HG03097 (cell line): ENCODE data around the gene IFNK.
A peak's percentile ranks its signal among the peaks of the same experiment; 100 is the strongest.

Experiments
- ATAC-seq: cut with Tn5 transposase; IDR thresholded peaks from one replicate; pipeline ENCODE4 v1.9.1; 2021; ENCODE audit not compliant: unreplicated experiment, low FRiP score

The IFNK gene

DNA sequence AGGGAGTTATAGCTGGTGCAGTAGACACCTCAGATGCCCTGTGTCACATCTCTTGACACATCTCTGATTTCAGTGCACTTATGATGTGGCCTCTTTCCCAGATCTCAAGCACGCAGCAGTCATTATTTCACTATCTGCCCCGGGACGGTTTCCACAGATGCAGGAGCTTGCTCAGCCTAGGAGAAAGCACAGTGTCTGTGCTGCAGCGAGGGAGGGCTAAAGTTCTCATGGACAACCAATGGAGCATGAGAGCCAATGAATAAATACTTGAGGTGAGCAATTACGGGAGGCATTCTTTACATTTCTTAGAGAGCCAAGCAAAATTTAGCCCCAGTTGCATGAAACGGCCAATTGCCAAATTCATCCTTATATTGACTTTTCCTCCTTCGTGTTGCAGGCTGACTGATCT lies 12.9 kb downstream of the IFNK start:
- no peak for ATAC-seq

GRCh38 chr9:27537756-27538155 lies 13.7 kb downstream of the IFNK start:
- no peak for ATAC-seq

GRCh38 chr9:27538647-27539046 lies 14.6 kb downstream of the IFNK start:
- ATAC-seq = peak; percentile 61

- no peak for ATAC-seq
These were observed 15.7 kb downstream of the IFNK start for GRCh38 chr9:27539479-27540441.

DNA sequence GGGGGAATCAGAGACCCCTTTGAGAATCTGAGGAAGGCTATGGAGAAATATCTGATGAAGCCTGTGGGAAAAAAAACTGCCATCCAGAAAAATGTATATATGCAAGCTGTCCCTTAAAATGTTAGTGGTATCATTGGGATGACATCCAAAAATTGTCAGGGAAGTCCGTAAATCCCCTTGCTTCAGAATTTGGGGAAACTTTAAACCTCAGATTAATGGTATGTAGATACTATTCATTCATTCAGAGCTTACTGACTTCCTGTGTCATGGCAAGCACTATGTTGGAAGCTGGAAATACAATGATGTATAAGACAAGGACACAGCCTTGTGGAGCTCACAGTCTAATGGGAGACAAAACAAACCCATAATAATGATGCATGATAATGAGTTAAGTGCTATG lies 16.4 kb downstream of the IFNK start:
- ATAC-seq = no peak

- no peak for ATAC-seq
These were observed 17.6 kb downstream of the IFNK start for GRCh38 chr9:27541740-27542139.

DNA sequence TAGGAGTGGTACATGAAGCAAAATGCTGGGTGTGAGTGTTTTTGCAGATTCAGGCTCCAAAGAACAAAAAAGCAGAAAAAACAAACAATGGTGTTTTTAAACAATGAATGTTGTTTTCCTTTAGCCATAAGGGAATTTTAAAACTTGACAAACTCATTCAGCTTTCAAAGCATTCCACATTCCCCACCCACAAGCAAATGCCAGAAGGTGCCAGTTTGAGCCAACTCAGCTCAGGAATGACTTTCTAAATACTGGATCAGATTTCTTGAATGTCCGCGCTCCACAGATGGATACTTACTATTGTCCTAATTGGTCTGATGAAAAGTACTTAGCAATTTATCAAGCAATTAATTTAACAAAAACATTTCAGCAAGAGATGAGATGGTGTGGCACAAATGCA lies 18.4 kb downstream of the IFNK start:
- no peak for ATAC-seq

- ATAC-seq = no peak
These were observed 21.4 kb downstream of the IFNK start for GRCh38 chr9:27545471-27545870.

DNA sequence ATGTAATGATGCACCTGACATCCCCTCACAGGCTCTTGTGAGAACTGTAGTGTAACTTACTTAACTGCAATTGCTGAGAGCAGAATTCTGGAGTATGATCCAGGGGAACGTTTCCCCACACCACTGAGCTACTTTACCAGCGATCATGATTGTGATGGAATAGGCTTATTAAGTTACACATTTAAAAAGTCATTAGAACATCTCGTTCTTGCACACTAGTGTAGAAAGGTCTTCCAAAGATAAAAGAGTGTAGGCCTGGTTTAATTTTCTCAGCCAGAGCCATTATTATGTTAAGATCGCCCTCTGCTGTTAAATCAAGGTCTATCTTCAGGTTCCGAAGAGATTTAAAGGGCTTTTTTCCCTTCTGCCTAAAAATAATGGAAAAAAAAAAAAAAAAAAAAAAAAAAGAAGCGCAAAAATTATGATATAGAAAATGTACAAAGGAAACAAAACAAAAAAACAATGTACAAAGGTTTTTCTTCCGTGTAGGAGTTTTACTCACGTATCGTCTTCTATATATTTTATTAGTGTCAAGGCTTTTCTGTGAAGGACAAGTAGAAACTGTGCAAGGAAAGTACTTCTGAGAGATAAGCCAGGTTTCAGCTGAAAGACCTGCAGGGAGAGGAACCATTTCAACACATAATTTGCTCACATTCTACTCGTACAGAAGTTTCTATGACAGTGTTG lies 24.1 kb downstream of the IFNK start:
- ATAC-seq = no peak

DNA sequence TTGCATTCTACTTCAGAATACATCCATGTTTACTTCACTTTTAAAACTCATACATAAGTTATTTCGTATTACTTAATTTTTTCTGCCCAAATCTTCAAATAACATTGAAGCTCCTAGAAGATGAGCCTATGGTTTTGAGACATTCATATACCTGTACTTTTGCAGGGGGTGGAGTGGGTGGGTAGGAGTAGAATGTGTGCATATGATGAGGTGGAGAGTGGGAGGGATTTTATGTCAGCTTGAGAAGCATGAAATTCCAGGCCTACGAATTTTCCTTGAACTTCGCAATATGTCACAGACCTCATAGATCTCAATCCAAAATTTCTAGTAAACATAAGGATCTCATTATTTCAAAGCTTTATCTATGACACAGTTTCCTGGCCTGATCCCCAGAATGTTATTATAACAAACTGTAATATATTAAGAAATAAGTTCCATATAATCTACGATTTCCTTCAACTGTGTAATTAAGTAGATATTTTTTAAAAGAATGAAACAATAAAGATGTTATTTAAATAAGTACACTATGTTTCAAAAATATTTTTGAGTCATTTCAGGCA lies 25.2 kb downstream of the IFNK start:
- no peak for ATAC-seq

DNA sequence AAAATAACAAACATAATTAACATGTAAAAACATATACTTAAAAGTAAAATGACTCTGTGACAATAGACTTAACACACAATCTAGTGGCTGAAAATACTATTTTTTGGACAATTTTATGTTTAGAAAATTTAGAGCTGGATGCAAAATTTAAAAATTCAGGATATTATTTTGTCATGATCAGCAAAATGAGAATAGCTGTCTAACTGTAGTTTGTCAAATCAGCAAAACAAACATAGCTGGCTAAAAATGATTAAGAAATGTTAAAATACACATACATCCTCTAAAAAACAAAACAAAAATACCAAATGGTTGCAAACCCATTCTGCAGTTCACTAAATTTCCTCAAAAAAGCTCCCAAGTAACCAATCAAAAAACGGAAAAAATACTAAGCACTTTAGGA lies 30.6 kb downstream of the IFNK start:
- no peak for ATAC-seq

GRCh38 chr9:27556470-27556869 lies 32.4 kb downstream of the IFNK start:
- no peak for ATAC-seq

GRCh38 chr9:27558307-27558706 lies 34.2 kb downstream of the IFNK start:
- no peak for ATAC-seq

DNA sequence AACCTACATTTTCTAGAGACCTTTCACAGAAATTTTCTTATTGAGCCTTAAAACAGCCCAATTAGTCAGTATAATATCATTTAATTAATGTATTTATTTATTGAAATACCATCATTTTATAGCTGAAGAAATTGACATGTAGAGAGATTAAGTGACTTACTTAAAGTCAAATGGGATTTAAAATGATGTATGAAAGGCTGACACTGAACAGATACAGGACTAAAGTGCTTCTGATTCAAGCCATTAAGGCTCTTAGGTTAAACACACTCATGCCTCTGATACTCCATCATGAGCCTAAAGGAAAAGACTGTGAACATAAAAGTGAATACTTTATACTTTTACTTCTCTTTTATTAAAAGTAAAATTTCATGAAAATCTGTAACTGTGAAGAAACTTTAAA lies 36.4 kb downstream of the IFNK start:
- ATAC-seq = no peak

GRCh38 chr9:27561685-27562084 lies 37.6 kb downstream of the IFNK start:
- ATAC-seq = no peak

DNA sequence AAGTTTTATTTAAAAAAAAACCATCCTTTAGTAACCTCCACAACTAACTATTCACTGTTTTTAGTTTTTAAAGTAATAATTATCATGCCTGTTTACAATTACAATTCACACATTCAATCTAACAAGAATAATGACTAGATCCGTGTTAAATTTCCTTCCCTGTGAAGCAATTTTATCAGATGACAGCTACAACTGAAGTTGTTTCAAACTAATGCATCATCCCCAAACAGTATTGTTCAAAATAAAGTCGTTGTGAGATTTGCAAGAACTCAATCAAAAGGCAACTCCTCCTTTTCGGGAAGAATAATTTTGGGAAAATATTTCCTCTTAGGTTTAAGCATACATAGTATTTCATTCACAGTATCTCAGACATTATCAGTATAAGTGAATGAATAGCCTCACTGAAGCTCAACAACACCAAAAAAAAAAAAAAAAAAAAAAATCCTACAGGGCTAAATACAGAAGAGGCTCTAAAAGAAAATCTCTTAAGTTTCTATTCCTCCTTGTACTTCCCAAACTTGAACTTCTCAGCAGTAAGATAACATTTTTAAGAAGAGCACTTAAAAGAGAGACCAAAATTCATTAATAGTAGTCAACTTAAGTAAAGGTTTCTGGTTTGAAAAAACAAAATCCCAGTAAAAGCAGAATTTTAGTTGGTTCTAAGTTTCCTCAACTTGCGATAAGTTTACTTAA lies 39.8 kb downstream of the IFNK start:
- no peak for ATAC-seq

GRCh38 chr9:27564670-27565069 lies 40.6 kb downstream of the IFNK start:
- no peak for ATAC-seq

GRCh38 chr9:27565696-27566095 lies 41.6 kb downstream of the IFNK start:
- ATAC-seq = no peak

DNA sequence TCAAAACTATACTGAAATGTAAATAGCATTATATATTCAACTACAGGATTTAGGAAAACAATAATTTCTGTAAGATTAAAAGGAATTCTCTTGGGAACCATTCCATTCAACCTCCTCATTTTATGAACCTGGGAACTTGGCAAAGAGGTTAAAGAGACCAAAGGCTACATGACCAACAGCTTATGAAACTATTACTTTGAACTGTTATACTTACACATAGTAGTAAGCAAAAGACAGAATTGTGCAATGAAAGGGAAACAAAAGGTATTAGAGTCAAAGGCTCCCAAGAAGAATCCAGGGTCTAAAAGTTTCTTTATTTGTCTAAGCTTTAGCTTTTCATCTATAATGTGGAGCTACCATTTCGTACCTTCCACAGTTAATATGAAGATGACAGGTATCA lies 42.0 kb downstream of the IFNK start:
- ATAC-seq = no peak

- no peak for ATAC-seq
These were observed 45.3 kb downstream of the IFNK start for GRCh38 chr9:27569406-27569805.

- ATAC-seq = no peak
These were observed 46.9 kb downstream of the IFNK start for GRCh38 chr9:27571011-27571410.
